HEK293 (cell line): ENCODE results near the gene NAPG.

Experiments used
- CTCF ChIA-PET: fragments of 350-600 bp; formaldehyde crosslinking; extraction: SDS; loops from one replicate; lab custom pipeline; 2021; ENCODE audit warnings: antibody characterized with exemption; lab: Yijun Ruan, JAX
- POLR2A ChIA-PET: fragments of 300-600 bp; formaldehyde crosslinking; extraction: SDS; loops from one replicate; lab custom pipeline; 2020; ENCODE audit warnings: antibody characterized with exemption, inconsistent platforms; lab: Yijun Ruan, JAX
- H3K27ac ChIP-seq: fragments of 200-500 bp; sonication (Bioruptor generic); 2 replicates; pipeline ENCODE4 v1.5.1; 2014; ENCODE audit warnings: low read depth, low read length, control low read depth, inconsistent platforms; ENCODE audit errors: extremely low read depth
- H3K36me3 ChIP-seq, 2 experiments: fragments of 200-500 bp in 1 of 2; sonication (Bioruptor generic) in 1 of 2; 1 replicate in 1 of 2; 2 replicates in 1 of 2; pipeline ENCODE4 v1.5.1; 2014 to 2017; ENCODE audit warnings: inconsistent platforms in 2 of 2, low read length in 2 of 2; ENCODE audit not compliant: control insufficient read depth in 2 of 2, insufficient read depth in 1 of 2
- H3K4me1 ChIP-seq: fragments of 200-500 bp; sonication (Bioruptor generic); 2 replicates; pipeline ENCODE4 v1.5.1; 2014; ENCODE audit warnings: mild to moderate bottlenecking, low read length, inconsistent platforms; ENCODE audit not compliant: control insufficient read depth, insufficient read depth
- H3K4me3 ChIP-seq: 2 replicates; pipeline ENCODE4 v1.5.1; 2011; ENCODE audit warnings: low read depth, mild to moderate bottlenecking, control low read depth, low read length, moderate library complexity
- H3K9me3 ChIP-seq: fragments of 200-500 bp; sonication (Bioruptor generic); 2 replicates; pipeline ENCODE4 v1.5.1; 2014; ENCODE audit warnings: low read depth, low read length, inconsistent platforms; ENCODE audit not compliant: control insufficient read depth, insufficient read depth
- EGR2 ChIP-seq: fragments of 450-650 bp; formaldehyde crosslinking; IDR thresholded peaks from 2 replicates; pipeline ENCODE4 v1.5.1; 2016; ENCODE audit warnings: low read depth, missing biosample characterization, missing genetic modification characterization
- GLI4 ChIP-seq: fragments of 450-650 bp; formaldehyde crosslinking; IDR thresholded peaks from 2 replicates; pipeline ENCODE4 v1.5.1; 2016; ENCODE audit warnings: missing biosample characterization, missing genetic modification characterization
- HOXA7 ChIP-seq: sonication (generic); formaldehyde crosslinking; IDR thresholded peaks from 2 replicates; pipeline ENCODE4 v1.8.1; 2022; ENCODE audit warnings: missing genetic modification reagents, borderline replicate concordance
- REST ChIP-seq: fragments of 450-650 bp; formaldehyde crosslinking; IDR thresholded peaks from 2 replicates; pipeline ENCODE4 v1.5.1; 2016; ENCODE audit warnings: missing biosample characterization, missing genetic modification characterization
- ZBTB17 ChIP-seq: fragments of 450-650 bp; formaldehyde crosslinking; IDR thresholded peaks from 2 replicates; pipeline ENCODE4 v1.5.1; 2016; ENCODE audit warnings: missing biosample characterization, missing genetic modification characterization
- ZBTB8A ChIP-seq: fragments of 450-650 bp; formaldehyde crosslinking; IDR thresholded peaks from 2 replicates; pipeline ENCODE4 v1.5.1; 2016; ENCODE audit warnings: missing biosample characterization, missing genetic modification characterization
- ZFHX2 ChIP-seq: fragments of 450-650 bp; formaldehyde crosslinking; conservative IDR thresholded peaks from 2 replicates; pipeline ENCODE4 v1.5.1; 2016; ENCODE audit warnings: missing biosample characterization, missing genetic modification characterization
- ZFP3 ChIP-seq: fragments of 450-650 bp; formaldehyde crosslinking; IDR thresholded peaks from 2 replicates; pipeline ENCODE4 v1.5.1; 2016; ENCODE audit warnings: low read depth, missing biosample characterization, missing genetic modification characterization
- ZNF16 ChIP-seq: fragments of 450-650 bp; formaldehyde crosslinking; IDR thresholded peaks from 2 replicates; pipeline ENCODE4 v1.5.1; 2016; ENCODE audit warnings: low read depth, missing biosample characterization, missing genetic modification characterization
- ZNF202 ChIP-seq: fragments of 450-650 bp; formaldehyde crosslinking; IDR thresholded peaks from 2 replicates; pipeline ENCODE4 v1.5.1; 2016; ENCODE audit warnings: missing biosample characterization, missing genetic modification characterization, borderline replicate concordance
- ZNF211 ChIP-seq: fragments of 450-650 bp; formaldehyde crosslinking; IDR thresholded peaks from 2 replicates; pipeline ENCODE4 v1.5.1; 2016; ENCODE audit warnings: low read depth, missing biosample characterization, missing genetic modification characterization
- ZNF274 ChIP-seq, 2 experiments: fragments of 200-500 bp in 1 of 2; fragments of 450-650 bp in 1 of 2; sonication (Bioruptor generic) in 1 of 2; formaldehyde crosslinking in 1 of 2; IDR thresholded peaks; 2 replicates each; pipeline versions ENCODE4 v1.5.1 to v1.6.1; 2014 to 2016; ENCODE audit warnings: borderline replicate concordance in 1 of 2, inconsistent platforms in 1 of 2, low read length in 1 of 2, missing biosample characterization in 1 of 2, missing genetic modification characterization in 1 of 2
- ZNF280C ChIP-seq: fragments of 450-650 bp; formaldehyde crosslinking; IDR thresholded peaks from 2 replicates; pipeline ENCODE4 v1.5.1; 2016; ENCODE audit warnings: missing biosample characterization, missing genetic modification characterization
- ZNF560 ChIP-seq: fragments of 450-650 bp; formaldehyde crosslinking; IDR thresholded peaks from 2 replicates; pipeline ENCODE4 v1.5.1; 2017; ENCODE audit warnings: missing biosample characterization, missing genetic modification characterization, borderline replicate concordance
- ZNF571 ChIP-seq: fragments of 450-650 bp; formaldehyde crosslinking; IDR thresholded peaks from 2 replicates; pipeline ENCODE4 v1.5.0; 2017; ENCODE audit warnings: missing biosample characterization, missing genetic modification characterization
- ZNF701 ChIP-seq: fragments of 450-650 bp; formaldehyde crosslinking; IDR thresholded peaks from 2 replicates; pipeline ENCODE4 v1.5.1; 2016; ENCODE audit warnings: missing biosample characterization, missing genetic modification characterization
- ZSCAN30 ChIP-seq: fragments of 450-650 bp; IDR thresholded peaks from 2 replicates; pipeline ENCODE4 v1.5.1; 2018; ENCODE audit warnings: missing biosample characterization, mild to moderate bottlenecking, missing genetic modification characterization, moderate library complexity
- TF ChIP-seq, protein P1 (sequence below): fragments of 450-650 bp; formaldehyde crosslinking; IDR thresholded peaks from 2 replicates; pipeline ENCODE4; 2016; ENCODE audit warnings: missing biosample characterization, missing genetic modification characterization
- TF ChIP-seq, protein P2 (sequence below): fragments of 450-650 bp; formaldehyde crosslinking; IDR thresholded peaks from 2 replicates; pipeline ENCODE4 v1.5.1; 2016; ENCODE audit warnings: missing biosample characterization, missing genetic modification characterization

NAPG gene

DNA sequence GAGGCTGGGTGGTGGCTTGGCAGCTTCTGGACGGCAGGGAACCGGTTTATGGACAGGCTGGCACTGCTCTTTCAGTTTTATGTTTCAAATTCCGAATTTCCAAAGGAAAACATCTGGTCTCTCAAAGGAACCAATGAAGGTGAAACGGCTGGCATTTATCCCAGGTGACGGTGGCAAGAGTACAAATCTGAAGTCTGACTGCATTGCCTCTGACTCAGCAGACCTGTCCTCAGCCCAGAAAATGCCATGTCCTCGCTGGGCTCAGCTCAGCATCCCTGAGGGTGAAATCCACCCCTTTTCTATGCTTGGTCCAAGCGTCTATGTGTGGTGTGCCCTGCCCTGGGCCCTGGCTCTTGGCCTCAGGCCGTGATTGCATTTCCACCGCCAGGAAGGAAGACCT, 38.1 kb downstream of the NAPG start (continued):
- no peak for TF ChIP-seq REST
- no peak for TF ChIP-seq ZNF571 (tag by site-specific recombination)
- TF ChIP-seq EGR2 (tag by site-specific recombination) = no peak
- no peak for TF ChIP-seq HOXA7 (CRISPR knock-in tag)
- TF ChIP-seq ZSCAN30 = no peak
- TF ChIP-seq, all 188 proteins: peak for 0

- POLR2A ChIA-PET = no interaction called here
Measured at GRCh38 chr18:10564975-10565773, 39.3 kb downstream of the NAPG start.

DNA sequence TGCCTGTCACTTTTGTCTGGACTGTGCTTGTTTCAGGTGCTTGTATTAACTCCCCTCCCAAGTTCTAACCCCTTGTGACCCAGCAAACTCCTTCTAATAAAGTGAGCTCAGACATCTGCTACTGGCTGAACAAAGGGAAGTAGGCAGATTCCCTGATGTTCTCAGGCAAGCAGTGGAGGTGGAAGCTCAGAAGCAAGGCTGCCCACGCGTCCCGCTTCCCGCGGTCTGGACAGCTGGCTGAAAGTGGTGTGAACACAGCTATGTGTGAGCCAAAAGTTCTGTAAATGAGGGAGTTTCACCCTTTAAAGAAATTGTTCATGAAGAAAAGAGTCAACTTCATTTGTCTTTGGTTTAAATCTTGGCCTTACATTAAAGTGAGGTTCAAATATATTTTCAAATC, 40.0 kb downstream of the NAPG start:
- Histone ChIP-seq H3K9me3 (no peaks in the 10 kb centered on the region), H3K4me1 (no peaks in the 10 kb centered on the region), H3K4me3 (no peak overlapping the region), H3K27ac (no peak overlapping the region), H3K36me3 (no peaks in the 10 kb centered on the region)
- ChIA-PET POLR2A (no interaction called here), CTCF (no interaction called here)
- TF ChIP-seq, protein P1, sequence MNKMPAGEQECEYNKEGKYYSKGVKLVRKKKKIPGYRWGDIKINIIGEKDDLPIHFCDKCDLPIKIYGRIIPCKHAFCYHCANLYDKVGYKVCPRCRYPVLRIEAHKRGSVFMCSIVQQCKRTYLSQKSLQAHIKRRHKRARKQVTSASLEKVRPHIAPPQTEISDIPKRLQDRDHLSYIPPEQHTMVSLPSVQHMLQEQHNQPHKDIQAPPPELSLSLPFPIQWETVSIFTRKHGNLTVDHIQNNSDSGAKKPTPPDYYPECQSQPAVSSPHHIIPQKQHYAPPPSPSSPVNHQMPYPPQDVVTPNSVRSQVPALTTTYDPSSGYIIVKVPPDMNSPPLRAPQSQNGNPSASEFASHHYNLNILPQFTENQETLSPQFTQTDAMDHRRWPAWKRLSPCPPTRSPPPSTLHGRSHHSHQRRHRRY (tag by site-specific recombination) = no peak
- TF ChIP-seq ZBTB8A (no peak), ZNF211 (tag by site-specific recombination) (no peak), EGR2 (tag by site-specific recombination) (peak; percentile 60), ZNF202 (tag by site-specific recombination) (no peak), ZFHX2 (tag by site-specific recombination) (peak; percentile 44; the same call in 1 of the 2 replicates), GLI4 (tag by site-specific recombination) (no peak), ZNF280C (tag by site-specific recombination) (no peak)

More at GRCh38 chr18:10564975-10565773, 39.3 kb downstream of the NAPG start:
- TF ChIP-seq ZNF701 (no peak), ZNF274 (IDR thresholded peaks at IDR 0.05; ENCODE audit: low read length) (no peak), ZNF274 (tag by site-specific recombination; IDR thresholded peaks at IDR 0.05; ENCODE audit: borderline replicate concordance) (no peak), ZFP3 (no peak), GLI4 (tag by site-specific recombination) (no peak), ZNF16 (no peak), ZNF560 (no peak), ZBTB17 (tag by site-specific recombination) (no peak)
- TF ChIP-seq, protein P1 (tag by site-specific recombination) = no peak
- TF ChIP-seq, protein P2, sequence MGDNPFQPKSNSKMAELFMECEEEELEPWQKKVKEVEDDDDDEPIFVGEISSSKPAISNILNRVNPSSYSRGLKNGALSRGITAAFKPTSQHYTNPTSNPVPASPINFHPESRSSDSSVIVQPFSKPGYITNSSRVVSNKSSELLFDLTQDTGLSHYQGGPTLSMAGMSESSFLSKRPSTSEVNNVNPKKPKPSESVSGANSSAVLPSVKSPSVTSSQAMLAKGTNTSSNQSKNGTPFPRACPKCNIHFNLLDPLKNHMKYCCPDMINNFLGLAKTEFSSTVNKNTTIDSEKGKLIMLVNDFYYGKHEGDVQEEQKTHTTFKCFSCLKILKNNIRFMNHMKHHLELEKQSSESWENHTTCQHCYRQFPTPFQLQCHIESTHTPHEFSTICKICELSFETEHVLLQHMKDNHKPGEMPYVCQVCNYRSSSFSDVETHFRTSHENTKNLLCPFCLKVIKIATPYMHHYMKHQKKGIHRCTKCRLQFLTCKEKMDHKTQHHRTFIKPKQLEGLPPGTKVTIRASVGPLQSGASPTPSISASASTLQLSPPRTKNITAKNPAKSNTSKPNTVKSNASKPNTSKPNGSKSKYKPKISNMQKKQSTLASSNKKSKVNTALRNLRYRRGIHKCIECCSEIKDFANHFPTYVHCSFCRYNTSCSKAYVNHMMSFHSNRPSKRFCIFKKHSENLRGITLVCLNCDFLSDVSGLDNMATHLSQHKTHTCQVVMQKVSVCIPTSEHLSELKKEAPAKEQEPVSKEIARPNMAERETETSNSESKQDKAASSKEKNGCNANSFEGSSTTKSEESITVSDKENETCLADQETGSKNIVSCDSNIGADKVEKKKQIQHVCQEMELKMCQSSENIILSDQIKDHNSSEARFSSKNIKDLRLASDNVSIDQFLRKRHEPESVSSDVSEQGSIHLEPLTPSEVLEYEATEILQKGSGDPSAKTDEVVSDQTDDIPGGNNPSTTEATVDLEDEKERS = no peak
- Histone ChIP-seq H3K27ac (no peak overlapping the region), H3K4me3 (no peak overlapping the region), H3K9me3 (no peaks in the 10 kb centered on the region), H3K4me1 (no peaks in the 10 kb centered on the region), H3K36me3 (no peaks in the 10 kb centered on the region)
- CTCF ChIA-PET = no interaction called here
